ENCODE results near the gene ARHGEF33. TPM values are rescaled to one million over a fixed set of nuclear protein-coding genes. Genes with fewer than 3 reads are reported as not detected.

The ARHGEF33 gene
- total and polyA plus RNA-seq, 2 of the 13 experiments (the other 11 are each of a cell fraction or from before 2014, with no cell fraction given): 0.04 TPM; not detected in 1

DNA sequence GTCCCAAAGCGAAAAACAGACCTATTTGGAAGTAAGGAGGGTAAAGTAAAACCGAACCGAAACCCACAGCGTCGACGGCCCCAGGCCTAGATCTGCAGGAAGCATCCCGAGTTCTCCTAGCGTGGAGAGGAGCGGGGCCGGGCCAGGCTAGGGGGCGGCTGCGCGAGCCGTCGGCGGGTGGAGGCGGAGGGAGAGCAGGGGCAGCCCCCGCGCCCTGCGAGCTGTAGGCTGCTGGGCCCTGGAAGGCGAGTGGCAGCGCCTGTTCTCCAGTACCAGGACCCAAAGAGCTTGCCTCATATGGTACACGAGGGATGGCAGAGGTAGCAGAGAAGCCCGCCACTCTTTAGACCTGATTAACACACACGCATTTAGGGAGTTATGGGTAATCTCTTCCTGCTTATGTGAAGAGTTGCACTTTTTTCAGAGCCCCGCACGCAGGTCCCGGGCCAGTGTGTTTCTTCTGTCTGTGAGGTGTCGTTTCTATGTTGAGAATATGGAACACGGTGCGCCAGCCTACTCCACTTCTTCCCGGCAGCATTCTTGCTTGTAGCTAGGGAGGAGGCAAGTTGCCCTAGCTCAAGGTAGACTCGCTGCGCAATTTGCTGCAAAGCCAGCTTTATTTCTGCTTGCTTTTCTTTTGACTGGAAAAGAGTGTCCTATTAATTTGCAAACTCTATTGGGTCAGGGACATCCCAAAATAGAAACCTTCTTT is 71.1 kb downstream of the ARHGEF33 start:
- Histone ChIP-seq H3K9ac (ENCODE audit: insufficient read depth, low read depth, low read length) (no peak overlapping the region), H4K20me1 (ENCODE audit: insufficient read depth, low read length) (no peaks in the 10 kb centered on the region), H3K4me1 (ENCODE audit: insufficient read depth, low read length) (peaks cover 7% of the 10 kb centered on the region; the same call in 1 of the 2 replicates), H3K27me3 (ENCODE audit: control insufficient read depth in 1 of 2, insufficient read depth in 2 of 2, low read length in 2 of 2) (no peaks in the 10 kb centered on the region), H3K9me3 (ENCODE audit: low read length) (no peaks in the 10 kb centered on the region), H3K27ac (ENCODE audit: extremely low read length, insufficient read depth, low read length) (no peak overlapping the region), H3K4me2 (ENCODE audit: low read depth, low read length) (no peak overlapping the region), H3K36me3 (replicated peaks in 1 of 2; ENCODE audit: control insufficient read depth in 1 of 2, insufficient read depth in 2 of 2, low read length in 2 of 2) (no peaks in the 10 kb centered on the region), H3K4me3 (replicated peaks in 1 of 3; ENCODE audit: insufficient read depth in 1 of 3, low read depth in 2 of 3, low read length in 3 of 3) (no peak overlapping the region), H3K79me2 (ENCODE audit: insufficient read depth, low read length) (no peaks in the 10 kb centered on the region), H2AFZ (ENCODE audit: low read length) (no peak overlapping the region)
- FAIRE-seq (no peak), DNase-seq (ENCODE audit: low spot score) (no peak), ATAC-seq (no peak; the same call in 2 of the 3 replicates)
- no TSS peak for BruUV-seq (replicated peaks)
- ChIA-PET CTCF (ENCODE audit: low intra/inter-chr PET ratio, low total read pairs) (no interaction called here), POLR2A (no interaction called here)
- intact Hi-C loops (cut with micrococcal nuclease; ENCODE audit: unreplicated experiment): no loop called here
- TF ChIP-seq NFATC3 (CRISPR knock-in tag; IDR thresholded peaks at IDR 0.05) (no peak), ZNF576 (CRISPR knock-in tag; IDR thresholded peaks at IDR 0.05) (no peak), MZF1 (CRISPR knock-in tag; IDR thresholded peaks at IDR 0.05; ENCODE audit: borderline replicate concordance) (no peak), ZNF691 (CRISPR knock-in tag; IDR thresholded peaks at IDR 0.05; ENCODE audit: borderline replicate concordance, low read depth) (no peak), ZNF678 (CRISPR knock-in tag; IDR thresholded peaks at IDR 0.05) (no peak), ZNF101 (CRISPR knock-in tag; IDR thresholded peaks at IDR 0.05; ENCODE audit: borderline replicate concordance, low read depth) (no peak), SKI (IDR thresholded peaks at IDR 0.05; ENCODE audit: partially characterized antibody) (no peak), ZNF543 (CRISPR knock-in tag; IDR thresholded peaks at IDR 0.05) (no peak), ZBTB2 (CRISPR knock-in tag; IDR thresholded peaks at IDR 0.05; ENCODE audit: low read depth) (no peak), ZNF530 (CRISPR knock-in tag; IDR thresholded peaks at IDR 0.05; ENCODE audit: low read depth) (no peak), NCOR1 (IDR thresholded peaks at IDR 0.05; ENCODE audit: borderline replicate concordance, low read length) (no peak)
- TF ChIP-seq, protein P1, sequence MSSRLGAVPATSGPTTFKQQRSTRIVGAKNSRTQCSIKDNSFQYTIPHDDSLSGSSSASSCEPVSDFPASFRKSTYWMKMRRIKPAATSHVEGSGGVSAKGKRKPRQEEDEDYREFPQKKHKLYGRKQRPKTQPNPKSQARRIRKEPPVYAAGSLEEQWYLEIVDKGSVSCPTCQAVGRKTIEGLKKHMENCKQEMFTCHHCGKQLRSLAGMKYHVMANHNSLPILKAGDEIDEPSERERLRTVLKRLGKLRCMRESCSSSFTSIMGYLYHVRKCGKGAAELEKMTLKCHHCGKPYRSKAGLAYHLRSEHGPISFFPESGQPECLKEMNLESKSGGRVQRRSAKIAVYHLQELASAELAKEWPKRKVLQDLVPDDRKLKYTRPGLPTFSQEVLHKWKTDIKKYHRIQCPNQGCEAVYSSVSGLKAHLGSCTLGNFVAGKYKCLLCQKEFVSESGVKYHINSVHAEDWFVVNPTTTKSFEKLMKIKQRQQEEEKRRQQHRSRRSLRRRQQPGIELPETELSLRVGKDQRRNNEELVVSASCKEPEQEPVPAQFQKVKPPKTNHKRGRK (CRISPR knock-in tag; IDR thresholded peaks at IDR 0.05): no peak
- TF ChIP-seq, protein P2, sequence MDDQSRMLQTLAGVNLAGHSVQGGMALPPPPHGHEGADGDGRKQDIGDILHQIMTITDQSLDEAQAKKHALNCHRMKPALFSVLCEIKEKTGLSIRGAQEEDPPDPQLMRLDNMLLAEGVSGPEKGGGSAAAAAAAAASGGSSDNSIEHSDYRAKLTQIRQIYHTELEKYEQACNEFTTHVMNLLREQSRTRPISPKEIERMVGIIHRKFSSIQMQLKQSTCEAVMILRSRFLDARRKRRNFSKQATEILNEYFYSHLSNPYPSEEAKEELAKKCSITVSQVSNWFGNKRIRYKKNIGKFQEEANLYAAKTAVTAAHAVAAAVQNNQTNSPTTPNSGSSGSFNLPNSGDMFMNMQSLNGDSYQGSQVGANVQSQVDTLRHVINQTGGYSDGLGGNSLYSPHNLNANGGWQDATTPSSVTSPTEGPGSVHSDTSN (CRISPR knock-in tag; IDR thresholded peaks at IDR 0.05; ENCODE audit: borderline replicate concordance): no peak
- in situ Hi-C loops (cut with HindIII; ENCODE audit: extremely low pct_ligation_motif_present, low pct_unique_long_range_greater_than_20kb): no loop called here
- WGBS (ENCODE audit: low lambda C conversion rate): 93% methylated on average over 34 of the region's 34 CpGs
